HepG2 (cell line): ENCODE results near the gene CTF1. TPM values are rescaled to one million over a fixed set of nuclear protein-coding genes. Genes with fewer than 3 reads are reported as not detected.

Experiments
- ATAC-seq: fragments of 200-7000 bp; cut with Tn5 transposase; 3 replicates; pipeline ENCODE4 v1.9.1; 2020; ENCODE audit warnings: mild to moderate bottlenecking, moderate library complexity
- BruUV-seq: library from RNA; stranded (reverse); fragments of 400-500 nt; replicated peaks from 2 replicates; lab custom pipeline; 2021; lab: Mats Ljungman, UMichigan
- CTCF ChIA-PET: fragments of 300-600 bp; formaldehyde crosslinking; extraction: SDS; loops from one replicate; lab custom pipeline; 2021; ENCODE audit warnings: low total read pairs, inconsistent platforms, low intra/inter-chr PET ratio; lab: Yijun Ruan, JAX
- POLR2A ChIA-PET: fragments of 350-600 bp; sonication (Branson Sonifier 250); formaldehyde crosslinking; loops from one replicate; lab custom pipeline; 2020; ENCODE audit warnings: antibody characterized with exemption, inconsistent platforms; lab: Yijun Ruan, JAX
- DNase-seq: peaks from one replicate; pipeline ENCODE4 v3.0.0-alpha.2; 2015; ENCODE audit warnings: low spot score
- FAIRE-seq: peaks from 3 replicates; lab custom pipeline; 2011; peaks lifted over from hg19 to GRCh38; lab: Jason Lieb, UNC
- H2AFZ ChIP-seq: one replicate; pipeline ENCODE4 v1.6.1; 2011; ENCODE audit warnings: low read length, inconsistent platforms
- H3K27ac ChIP-seq: fragments of 300-600 bp; 3 replicates; pipeline ENCODE4 v1.8.0; 2011; ENCODE audit warnings: mixed run types, mild to moderate bottlenecking, mixed read lengths, low read length, inconsistent platforms; ENCODE audit not compliant: insufficient read depth; ENCODE audit errors: extremely low read length
- H3K27me3 ChIP-seq, 2 experiments: fragments of 200-600 bp in 1 of 2; 2 replicates in 1 of 2; 3 replicates in 1 of 2; pipeline versions ENCODE4 v1.6.0 to v1.8.0; 2011; ENCODE audit warnings: low read length in 2 of 2, mild to moderate bottlenecking in 2 of 2, moderate library complexity in 2 of 2, inconsistent platforms in 1 of 2; ENCODE audit not compliant: insufficient read depth in 2 of 2, control insufficient read depth in 1 of 2
- H3K36me3 ChIP-seq, 2 experiments: fragments of 200-600 bp in 1 of 2; replicated peaks in 1 of 2; 2 replicates in 1 of 2; 3 replicates in 1 of 2; pipeline versions ENCODE4 v1.5.1 to v1.8.0; 2011; ENCODE audit warnings: low read length in 2 of 2, inconsistent platforms in 1 of 2; ENCODE audit not compliant: insufficient read depth in 2 of 2, control insufficient read depth in 1 of 2
- H3K4me1 ChIP-seq: 2 replicates; pipeline ENCODE4 v1.5.1; 2012; ENCODE audit warnings: low read length, inconsistent platforms; ENCODE audit not compliant: insufficient read depth
- H3K4me2 ChIP-seq: 2 replicates; pipeline ENCODE4 v1.6.0; 2011; ENCODE audit warnings: low read depth, low read length, inconsistent platforms
- H3K4me3 ChIP-seq, 3 experiments: fragments of 200-600 bp in 1 of 3; sonication (generic), shearing (Covaris generic) in 1 of 3; replicated peaks in 1 of 3; 2 replicates each; pipeline ENCODE4 v1.5.1; 2011 to 2016; ENCODE audit warnings: low read length in 3 of 3, inconsistent platforms in 2 of 3, low read depth in 2 of 3, mild to moderate bottlenecking in 2 of 3, control low read depth in 1 of 3, mixed read lengths in 1 of 3; ENCODE audit not compliant: insufficient read depth in 1 of 3
- H3K79me2 ChIP-seq: one replicate; pipeline ENCODE4 v1.6.1; 2011; ENCODE audit warnings: low read length, inconsistent platforms; ENCODE audit not compliant: insufficient read depth
- H3K9ac ChIP-seq: 2 replicates; pipeline ENCODE4 v1.6.0; 2011; ENCODE audit warnings: mild to moderate bottlenecking, low read depth, low read length, inconsistent platforms; ENCODE audit not compliant: insufficient read depth
- H3K9me3 ChIP-seq: 2 replicates; pipeline ENCODE4 v1.5.1; 2012; ENCODE audit warnings: mild to moderate bottlenecking, low read length
- H4K20me1 ChIP-seq: 2 replicates; pipeline ENCODE4 v1.6.0; 2011; ENCODE audit warnings: inconsistent platforms, mild to moderate bottlenecking, low read length, moderate library complexity; ENCODE audit not compliant: insufficient read depth
- CTCF ChIP-seq: sonication (generic); formaldehyde crosslinking; IDR thresholded peaks from 2 replicates; pipeline ENCODE4 v1.5.0; 2020; ENCODE audit warnings: mild to moderate bottlenecking, missing genetic modification reagents, moderate library complexity
- MEIS2 ChIP-seq: sonication (generic); formaldehyde crosslinking; IDR thresholded peaks from 2 replicates; pipeline ENCODE4 v1.9.0; 2021; ENCODE audit warnings: mild to moderate bottlenecking, missing genetic modification reagents
- MXI1 ChIP-seq: IDR thresholded peaks from 3 replicates; pipeline ENCODE4 v1.6.1; 2012; ENCODE audit warnings: low read depth, low read length, inconsistent platforms, borderline replicate concordance
- SP2 ChIP-seq: sonication (generic); formaldehyde crosslinking; IDR thresholded peaks from 2 replicates; pipeline ENCODE4 v1.5.1; 2020; ENCODE audit warnings: mild to moderate bottlenecking, missing genetic modification reagents
- TRIM24 ChIP-seq: sonication (generic); formaldehyde crosslinking; IDR thresholded peaks from 2 replicates; pipeline ENCODE4 v1.8.0; 2022; ENCODE audit warnings: mild to moderate bottlenecking, missing genetic modification reagents
- ZNF101 ChIP-seq: sonication (generic); formaldehyde crosslinking; IDR thresholded peaks from 2 replicates; pipeline ENCODE4 v1.4.0; 2020; ENCODE audit warnings: mild to moderate bottlenecking, low read depth, missing genetic modification reagents, borderline replicate concordance
- ZNF251 ChIP-seq: sonication (generic); formaldehyde crosslinking; IDR thresholded peaks from 2 replicates; pipeline ENCODE4 v1.9.0; 2021; ENCODE audit warnings: mild to moderate bottlenecking, missing genetic modification reagents
- WGBS: methylation state at CpG from one replicate; pipeline ENCODE4 v1.1.6; 2017; ENCODE audit warnings: low lambda C conversion rate; 5-methylcytosine and 5-hydroxymethylcytosine counted together
- in situ Hi-C: cut with HindIII; loops from 2 replicates; pipeline ENCODE4 v1.10.0; 2017; ENCODE audit warnings: low pct_unique_long_range_greater_than_20kb; ENCODE audit not compliant: extremely low pct_ligation_motif_present
- intact Hi-C: fragments of 100-400 bp; cut with micrococcal nuclease; formaldehyde crosslinking; loops from one replicate; pipeline ENCODE4 v1.10.0; 2022; ENCODE audit not compliant: unreplicated experiment
- polyA plus RNA-seq, 8 experiments: library from polyadenylated mRNA; depleted of rRNA in 3 of 8; stranded (reverse) in 7 of 8; unstranded in 1 of 8; fragments of >200 nt; fragmentation: Illumina TruSeq in 4 of 8; extraction: Trizol in 4 of 8; gene quantifications; 2 replicates each; pipeline versions ENCODE4 v1.2.1 to v1.2.3, GENCODE V29; 2011 to 2016; ENCODE audit warnings: low read depth in 4 of 8, missing spikeins in 1 of 8, mixed read lengths in 1 of 8; ENCODE audit not compliant: insufficient read depth in 1 of 8
- total RNA-seq, 5 experiments: library from RNA; depleted of rRNA; stranded (reverse); fragments of >200 nt; fragmentation: Illumina TruSeq; extraction: Trizol; gene quantifications; 2 replicates each; pipeline ENCODE4 v1.2.3, GENCODE V29; 2016; ENCODE audit warnings: low read depth in 1 of 5

The CTF1 gene
- total and polyA plus RNA-seq, 2 of the 13 experiments (the other 11 are each of a cell fraction or from before 2014, with no cell fraction given), result 0.13 to 1.8 TPM

GRCh38 chr16:30867747-30868146, 28.7 kb upstream of the CTF1 start:
- H3K79me2 ChIP-seq, result no peaks in the 10 kb centered on the region
- ATAC-seq (peak; percentile 76), FAIRE-seq (peak; percentile 23), DNase-seq (no peak)
- no peaks in the 10 kb centered on the region for H3K27me3 ChIP-seq
- CTCF ChIA-PET, result no interaction called here
- H3K4me3 ChIP-seq, result no peak overlapping the region
- no peaks in the 10 kb centered on the region for H3K9me3 ChIP-seq
- H3K4me1 ChIP-seq, result no peaks in the 10 kb centered on the region
- 84% methylated on average over 5 of the region's 5 CpGs for WGBS
- H2AFZ ChIP-seq, result no peak overlapping the region
- no peak overlapping the region for H3K9ac ChIP-seq
- no peak overlapping the region for H3K27ac ChIP-seq
- no peaks in the 10 kb centered on the region; a peak in 2 of 5 replicates for H3K36me3 ChIP-seq
- POLR2A ChIA-PET, result interaction anchor here (1.5 kb wide), 1 partner anchor 23 kb away, joined by 7 read pairs; no protein-coding TSS in a partner anchor
- intact Hi-C loops (no loop called here), in situ Hi-C loops (no loop called here)
- no peak for TF ChIP-seq MXI1
- peak; percentile 10; the same call in 1 of the 2 replicates for TF ChIP-seq CTCF
- no TSS peak for BruUV-seq
- H3K4me2 ChIP-seq, result no peak overlapping the region
- no peaks in the 10 kb centered on the region for H4K20me1 ChIP-seq

GRCh38 chr16:30870904-30871303, 25.5 kb upstream of the CTF1 start:
- FAIRE-seq (no peak), ATAC-seq (no peak), DNase-seq (no peak)
- Histone ChIP-seq H3K79me2 (peaks cover 7% of the 10 kb centered on the region), H3K9me3 (no peaks in the 10 kb centered on the region), H4K20me1 (no peaks in the 10 kb centered on the region), H3K9ac (no peak overlapping the region), H3K27ac (no peak overlapping the region), H3K4me1 (peaks cover 9% of the 10 kb centered on the region), H2AFZ (no peak overlapping the region), H3K27me3 (no peaks in the 10 kb centered on the region; a peak in 1 of 5 replicates), H3K36me3 (no peaks in the 10 kb centered on the region; a peak in 2 of 5 replicates), H3K4me3 (no peak overlapping the region), H3K4me2 (no peak overlapping the region)
- intact Hi-C loops (no loop called here), in situ Hi-C loops (no loop called here)
- BruUV-seq, result no TSS peak
- CTCF ChIA-PET, result no interaction called here
- TF ChIP-seq ZNF101 (CRISPR knock-in tag) (no peak), ZNF251 (CRISPR knock-in tag) (no peak), MEIS2 (no peak), TRIM24 (no peak), SP2 (no peak)
- 86% methylated on average over 6 of the region's 6 CpGs for WGBS
- POLR2A ChIA-PET, result interaction anchor here (0.6 to 0.9 kb wide), 2 partner anchors 11 to 14 kb away, joined by 3 read pairs; no protein-coding TSS in a partner anchor
